Liver (tissue), 9 donors: ENCODE data around the gene BPTF. TPM values are rescaled to one million over a fixed set of nuclear protein-coding genes. Genes with fewer than 3 reads are reported as not detected.

ENCODE experiments used
- DNase-seq: peaks from one replicate; pipeline ENCODE4 v3.0.0-alpha.2; 2017; ENCODE audit warnings: low spot score
- H3K27ac ChIP-seq, 2 donors: one replicate each; pipeline ENCODE4 v1.7.0; 2013; ENCODE audit warnings: inconsistent platforms in 2 of 2, low read length in 2 of 2, control low read depth in 1 of 2, low read depth in 1 of 2, mild to moderate bottlenecking in 1 of 2
- H3K27me3 ChIP-seq, 4 donors: one replicate each; pipeline versions ENCODE4 v1.6.1 to v1.7.0; 2013; ENCODE audit warnings: low read length in 3 of 4, inconsistent platforms in 1 of 4, mild to moderate bottlenecking in 1 of 4, moderate library complexity in 1 of 4; ENCODE audit not compliant: control insufficient read depth in 4 of 4, insufficient read depth in 4 of 4
- H3K36me3 ChIP-seq, 4 donors: one replicate each; pipeline versions ENCODE4 v1.6.1 to v1.7.0; 2013; ENCODE audit warnings: low read length in 3 of 4, mild to moderate bottlenecking in 3 of 4, low read depth in 1 of 4, moderate library complexity in 1 of 4; ENCODE audit not compliant: control insufficient read depth in 4 of 4, insufficient read depth in 3 of 4
- H3K4me1 ChIP-seq, 4 donors: one replicate each; pipeline versions ENCODE4 v1.6.1 to v1.7.0; 2013; ENCODE audit warnings: low read length in 3 of 4, mild to moderate bottlenecking in 3 of 4, moderate library complexity in 1 of 4; ENCODE audit not compliant: control insufficient read depth in 4 of 4, insufficient read depth in 4 of 4
- H3K4me3 ChIP-seq, 3 donors: one replicate each; pipeline versions ENCODE4 v1.6.1 to v1.7.0; 2013; ENCODE audit warnings: low read length in 3 of 3, control low read depth in 1 of 3, low read depth in 1 of 3, mild to moderate bottlenecking in 1 of 3
- H3K9ac ChIP-seq, 2 donors: one replicate each; pipeline ENCODE4 v1.7.0; 2013; ENCODE audit warnings: low read length in 2 of 2, mild to moderate bottlenecking in 2 of 2, moderate library complexity in 2 of 2, control low read depth in 1 of 2, low read depth in 1 of 2
- H3K9me3 ChIP-seq, 4 donors: one replicate each; pipeline versions ENCODE4 v1.6.1 to v1.7.0; 2013; ENCODE audit warnings: low read length in 3 of 4; ENCODE audit not compliant: control insufficient read depth in 4 of 4
- ATF3 ChIP-seq: IDR thresholded peaks from 2 replicates; pipeline ENCODE4 v1.6.1; 2016; ENCODE audit warnings: antibody characterized with exemption
- EGR1 ChIP-seq, 2 donors: IDR thresholded peaks; 2 replicates each; pipeline ENCODE4 v1.6.1; 2016 to 2018; ENCODE audit warnings: antibody characterized with exemption in 2 of 2, low read depth in 2 of 2
- FOXA1 ChIP-seq: IDR thresholded peaks from 2 replicates; pipeline ENCODE4 v1.6.1; 2016; ENCODE audit warnings: antibody characterized with exemption
- FOXA2 ChIP-seq: IDR thresholded peaks from 2 replicates; pipeline ENCODE4 v1.6.1; 2016; ENCODE audit warnings: antibody characterized with exemption
- GABPA ChIP-seq, 2 donors: IDR thresholded peaks in 1 of 2; conservative IDR thresholded peaks in 1 of 2; 2 replicates each; pipeline ENCODE4 v1.6.1; 2016; ENCODE audit warnings: antibody characterized with exemption in 2 of 2, mild to moderate bottlenecking in 1 of 2, moderate library complexity in 1 of 2
- HNF4A ChIP-seq, 2 donors: conservative IDR thresholded peaks; 2 replicates each; pipeline ENCODE4 v1.6.1; 2016; ENCODE audit warnings: antibody characterized with exemption in 2 of 2, mild to moderate bottlenecking in 2 of 2
- HNF4G ChIP-seq: IDR thresholded peaks from 2 replicates; pipeline ENCODE4 v1.6.1; 2016; ENCODE audit warnings: antibody characterized with exemption
- JUND ChIP-seq, 2 donors: IDR thresholded peaks; 2 replicates each; pipeline ENCODE4 v1.6.1; 2016; ENCODE audit warnings: antibody characterized with exemption in 2 of 2
- MAX ChIP-seq: IDR thresholded peaks from 2 replicates; pipeline ENCODE4 v1.6.1; 2016; ENCODE audit warnings: antibody characterized with exemption
- NR2F2 ChIP-seq: IDR thresholded peaks from 2 replicates; pipeline ENCODE4 v1.6.1; 2016; ENCODE audit warnings: antibody characterized with exemption
- RAD21 ChIP-seq, 2 donors: IDR thresholded peaks; 2 replicates each; pipeline ENCODE4 v1.6.1; 2016; ENCODE audit warnings: antibody characterized with exemption in 2 of 2, mild to moderate bottlenecking in 2 of 2
- REST ChIP-seq: IDR thresholded peaks from 2 replicates; pipeline ENCODE4 v1.6.1; 2016; ENCODE audit warnings: antibody characterized with exemption, mild to moderate bottlenecking
- RXRA ChIP-seq, 2 donors: IDR thresholded peaks; 2 replicates each; pipeline ENCODE4 v1.6.1; 2017 to 2018; ENCODE audit warnings: antibody characterized with exemption in 2 of 2, mild to moderate bottlenecking in 1 of 2
- SP1 ChIP-seq: IDR thresholded peaks from 2 replicates; pipeline ENCODE4 v1.6.1; 2018; ENCODE audit warnings: antibody characterized with exemption, mild to moderate bottlenecking
- TAF1 ChIP-seq: conservative IDR thresholded peaks from 2 replicates; pipeline ENCODE4 v1.6.1; 2016; ENCODE audit warnings: antibody characterized with exemption, mild to moderate bottlenecking
- YY1 ChIP-seq: IDR thresholded peaks from 2 replicates; pipeline ENCODE4 v1.6.1; 2016; ENCODE audit warnings: antibody characterized with exemption, mild to moderate bottlenecking
- ZBTB33 ChIP-seq: IDR thresholded peaks from 2 replicates; pipeline ENCODE4 v1.6.1; 2016; ENCODE audit warnings: antibody characterized with exemption
- WGBS: extraction: QIAGEN DNeasy Blood & Tissue Kit; methylation state at CpG from one replicate; pipeline ENCODE4 v1.1.7; 2013; 5-methylcytosine and 5-hydroxymethylcytosine counted together
- polyA plus RNA-seq, 2 donors: library from polyadenylated mRNA; stranded (reverse) in 1 of 2; unstranded in 1 of 2; fragments of 200-250 nt in 1 of 2; fragments of >200 nt in 1 of 2; fragmentation: Nextera tagmentation in 1 of 2; extraction: Ambion mirVana in 1 of 2; gene quantifications; one replicate each; pipeline versions ENCODE4 v1.2.1 to v1.2.3, GENCODE V29; 2013 to 2015
- total RNA-seq, 2 donors: library from RNA; depleted of rRNA; stranded (reverse); fragments of >200 nt; gene quantifications; one replicate each; pipeline ENCODE4 v1.2.3, GENCODE V29; 2014
- donor health status: healthy.
- donor health status: healthy.
- donor health status: healthy.
- donor health status: healthy.
- donor health status: healthy.

BPTF gene
- total and polyA plus RNA-seq, 4 donors, result 8.1 to 51.7 (median 29.5) TPM

- Histone ChIP-seq H3K9ac (no peak overlapping the region), H3K4me3 (no peak overlapping the region), H3K36me3 (peaks cover 0 to 13% (median 4%) of the 10 kb centered on the region in 4 donors), H3K9me3 (no peaks in the 10 kb centered on the region), H3K4me1 (peaks cover 0 to 7% (median 1%) of the 10 kb centered on the region in 4 donors), H3K27me3 (no peaks in the 10 kb centered on the region), H3K27ac (no peak overlapping the region)
- no peak for TF ChIP-seq JUND (IDR thresholded peaks at IDR 0.05)
- TF ChIP-seq EGR1 (IDR thresholded peaks at IDR 0.05; ENCODE audit: low read depth in 2 of 2), result no peak
- TF ChIP-seq REST, result no peak
- no peak for TF ChIP-seq FOXA2
- no peak for TF ChIP-seq RAD21 (IDR thresholded peaks at IDR 0.05)
- no peak for TF ChIP-seq TAF1
- no peak for TF ChIP-seq HNF4G
- no peak for TF ChIP-seq GABPA (IDR thresholded peaks at IDR 0.05 in 1 of 2, conservative IDR thresholded peaks at IDR 0.05 in 1 of 2)
- no peak for TF ChIP-seq RXRA (IDR thresholded peaks at IDR 0.05)
- no peak for TF ChIP-seq YY1
- TF ChIP-seq MAX, result no peak
- TF ChIP-seq FOXA1, result no peak
- WGBS, result 47% methylated on average over 8 of the region's 8 CpGs
- no peak for DNase-seq
Measured at GRCh38 chr17:67850991-67851631, 25.8 kb downstream of the BPTF start.

- 95% methylated on average over 8 of the region's 8 CpGs for WGBS
- peaks cover 0 to 10% (median under 1%) of the 10 kb centered on the region in 4 donors for H3K4me1 ChIP-seq
- TF ChIP-seq GABPA (IDR thresholded peaks at IDR 0.05 in 1 of 2, conservative IDR thresholded peaks at IDR 0.05 in 1 of 2), result no peak
Measured at GRCh38 chr17:67853703-67854102, 28.4 kb downstream of the BPTF start.

GRCh38 chr17:67854378-67854777 is 29.1 kb downstream of the BPTF start:
- no peak overlapping the region for H3K27ac ChIP-seq
- DNase-seq, result no peak
- WGBS, result 95% methylated on average over 6 of the region's 6 CpGs

More at GRCh38 chr17:67853703-67854102, 28.4 kb downstream of the BPTF start:
- H3K4me3 ChIP-seq, result no peak overlapping the region
- no peak for DNase-seq
- no peak overlapping the region for H3K27ac ChIP-seq
- no peak overlapping the region for H3K9ac ChIP-seq
- H3K27me3 ChIP-seq, result no peaks in the 10 kb centered on the region
- H3K9me3 ChIP-seq, result no peaks in the 10 kb centered on the region
- H3K36me3 ChIP-seq, result peaks cover 0 to 13% (median 4%) of the 10 kb centered on the region in 4 donors

More at GRCh38 chr17:67854378-67854777, 29.1 kb downstream of the BPTF start:
- no peaks in the 10 kb centered on the region for H3K9me3 ChIP-seq
- no peaks in the 10 kb centered on the region for H3K27me3 ChIP-seq
- peaks cover 0 to 13% (median 4%) of the 10 kb centered on the region in 4 donors for H3K36me3 ChIP-seq
- no peak overlapping the region for H3K9ac ChIP-seq
- no peak overlapping the region for H3K4me3 ChIP-seq
- TF ChIP-seq RXRA (IDR thresholded peaks at IDR 0.05) (no peak), ZBTB33 (no peak), FOXA1 (no peak), FOXA2 (no peak), RAD21 (IDR thresholded peaks at IDR 0.05) (no peak), SP1 (no peak), NR2F2 (no peak), EGR1 (IDR thresholded peaks at IDR 0.05; ENCODE audit: low read depth in 2 of 2) (no peak), YY1 (no peak), TAF1 (no peak), MAX (no peak), ATF3 (no peak), REST (no peak), HNF4A (conservative IDR thresholded peaks at IDR 0.05) (no peak), GABPA (IDR thresholded peaks at IDR 0.05 in 1 of 2, conservative IDR thresholded peaks at IDR 0.05 in 1 of 2) (no peak)
- peaks cover 0 to 10% (median under 1%) of the 10 kb centered on the region in 4 donors for H3K4me1 ChIP-seq
